NCI-H460 (cell line): ENCODE results near the gene SYT4. TPM values are rescaled to one million over a fixed set of nuclear protein-coding genes. Genes with fewer than 3 reads are reported as not detected.

ENCODE experiments used
- DNase-seq: peaks from one replicate; pipeline ENCODE4 v3.0.0-alpha.2; 2016; ENCODE audit warnings: low read depth; ENCODE audit errors: extremely low read depth
- total RNA-seq: library from RNA; depleted of rRNA; stranded (reverse); fragments of >200 nt; shearing (Covaris generic); gene quantifications from 2 replicates; pipeline ENCODE4 v1.2.3, GENCODE V29; 2014; rRNA removed

SYT4 gene
- total RNA-seq, 1 experiment from 2014 or later, result 0.10 TPM

DNA sequence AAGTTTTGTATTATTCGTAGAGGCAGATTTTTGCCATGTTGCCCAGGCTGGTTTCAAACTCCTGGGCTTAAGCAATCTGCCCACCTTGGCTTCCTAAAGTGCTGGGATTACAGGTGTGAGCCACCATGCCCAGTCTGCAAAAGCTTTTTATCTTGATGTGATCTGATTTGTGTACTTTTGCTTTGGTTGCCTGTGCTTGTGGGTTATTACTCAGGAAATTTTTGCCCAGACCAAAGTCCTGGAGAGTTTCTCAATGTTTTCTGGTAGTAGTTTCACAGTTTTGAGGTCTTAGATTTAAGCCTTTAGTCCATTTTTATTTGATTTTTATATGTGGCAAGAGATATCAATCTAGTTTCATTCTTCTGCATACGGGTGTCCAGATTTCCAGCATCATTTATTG, 42.4 kb downstream of the SYT4 start:
- no peak for DNase-seq

DNA sequence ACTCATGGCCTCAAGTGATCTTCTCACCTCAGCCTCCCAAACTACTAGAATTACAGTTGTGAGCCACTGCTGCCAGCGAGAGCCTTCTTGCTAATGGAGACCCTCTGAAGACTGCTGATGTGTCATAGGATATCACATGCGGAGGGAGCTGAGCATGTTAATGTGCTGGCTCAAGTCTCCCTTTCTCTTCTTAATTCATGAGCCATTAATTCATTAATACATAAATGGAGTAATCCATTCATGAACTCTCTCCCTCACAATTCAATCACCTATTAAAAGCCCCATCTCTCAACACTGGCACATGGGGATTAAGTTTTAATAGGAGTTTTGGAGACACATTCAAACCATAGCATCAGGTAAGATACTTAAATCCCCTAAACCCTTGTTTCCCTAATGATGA, 54.8 kb downstream of the SYT4 start:
- no peak for DNase-seq

DNA sequence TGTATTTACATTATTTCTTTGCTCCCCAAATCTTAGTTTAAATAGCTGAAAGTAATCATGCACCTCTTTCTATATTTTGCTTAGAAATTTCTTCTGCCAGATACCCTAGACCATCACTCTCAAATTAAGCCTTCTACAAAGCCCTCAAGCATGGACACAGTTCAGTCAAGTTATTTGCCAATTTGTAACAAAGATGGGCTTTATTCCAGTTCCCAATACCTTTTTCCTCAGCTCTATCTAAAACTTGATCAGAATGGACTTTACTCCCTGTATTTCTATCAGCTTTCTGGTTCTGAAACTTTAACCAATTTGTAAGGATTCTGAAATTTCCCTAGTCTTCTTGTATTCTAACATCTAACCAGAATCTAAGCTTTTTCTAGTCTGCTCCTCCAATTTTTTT, 56.6 kb downstream of the SYT4 start:
- no peak for DNase-seq

Other genes with a start within 250 kb of the SYT4 start
- gene RIT2, start 161.8 kb downstream of the SYT4 start, total RNA-seq, result not detected in 2 replicates